HepG2 (cell line): ENCODE results near the gene ZMIZ1. TPM values are rescaled to one million over a fixed set of nuclear protein-coding genes. Genes with fewer than 3 reads are reported as not detected.

Source experiments
- ATAC-seq: fragments of 200-7000 bp; cut with Tn5 transposase; 3 replicates; pipeline ENCODE4 v1.9.1; 2020; ENCODE audit warnings: mild to moderate bottlenecking, moderate library complexity
- BruUV-seq: library from RNA; stranded (reverse); fragments of 400-500 nt; replicated peaks from 2 replicates; lab custom pipeline; 2021; lab: Mats Ljungman, UMichigan
- CTCF ChIA-PET: fragments of 300-600 bp; formaldehyde crosslinking; extraction: SDS; loops from one replicate; lab custom pipeline; 2021; ENCODE audit warnings: low total read pairs, inconsistent platforms, low intra/inter-chr PET ratio; lab: Yijun Ruan, JAX
- POLR2A ChIA-PET: fragments of 350-600 bp; sonication (Branson Sonifier 250); formaldehyde crosslinking; loops from one replicate; lab custom pipeline; 2020; ENCODE audit warnings: antibody characterized with exemption, inconsistent platforms; lab: Yijun Ruan, JAX
- DNase-seq: peaks from one replicate; pipeline ENCODE4 v3.0.0-alpha.2; 2015; ENCODE audit warnings: low spot score
- FAIRE-seq: peaks from 3 replicates; lab custom pipeline; 2011; peaks lifted over from hg19 to GRCh38; lab: Jason Lieb, UNC
- H2AFZ ChIP-seq: one replicate; pipeline ENCODE4 v1.6.1; 2011; ENCODE audit warnings: low read length, inconsistent platforms
- H3K27ac ChIP-seq: fragments of 300-600 bp; 3 replicates; pipeline ENCODE4 v1.8.0; 2011; ENCODE audit warnings: mixed run types, mild to moderate bottlenecking, mixed read lengths, low read length, inconsistent platforms; ENCODE audit not compliant: insufficient read depth; ENCODE audit errors: extremely low read length
- H3K27me3 ChIP-seq, 2 experiments: fragments of 200-600 bp in 1 of 2; 2 replicates in 1 of 2; 3 replicates in 1 of 2; pipeline versions ENCODE4 v1.6.0 to v1.8.0; 2011; ENCODE audit warnings: low read length in 2 of 2, mild to moderate bottlenecking in 2 of 2, moderate library complexity in 2 of 2, inconsistent platforms in 1 of 2; ENCODE audit not compliant: insufficient read depth in 2 of 2, control insufficient read depth in 1 of 2
- H3K36me3 ChIP-seq, 2 experiments: fragments of 200-600 bp in 1 of 2; replicated peaks in 1 of 2; 2 replicates in 1 of 2; 3 replicates in 1 of 2; pipeline versions ENCODE4 v1.5.1 to v1.8.0; 2011; ENCODE audit warnings: low read length in 2 of 2, inconsistent platforms in 1 of 2; ENCODE audit not compliant: insufficient read depth in 2 of 2, control insufficient read depth in 1 of 2
- H3K4me1 ChIP-seq: 2 replicates; pipeline ENCODE4 v1.5.1; 2012; ENCODE audit warnings: low read length, inconsistent platforms; ENCODE audit not compliant: insufficient read depth
- H3K4me2 ChIP-seq: 2 replicates; pipeline ENCODE4 v1.6.0; 2011; ENCODE audit warnings: low read depth, low read length, inconsistent platforms
- H3K4me3 ChIP-seq, 3 experiments: fragments of 200-600 bp in 1 of 3; sonication (generic), shearing (Covaris generic) in 1 of 3; replicated peaks in 1 of 3; 2 replicates each; pipeline ENCODE4 v1.5.1; 2011 to 2016; ENCODE audit warnings: low read length in 3 of 3, inconsistent platforms in 2 of 3, low read depth in 2 of 3, mild to moderate bottlenecking in 2 of 3, control low read depth in 1 of 3, mixed read lengths in 1 of 3; ENCODE audit not compliant: insufficient read depth in 1 of 3
- H3K79me2 ChIP-seq: one replicate; pipeline ENCODE4 v1.6.1; 2011; ENCODE audit warnings: low read length, inconsistent platforms; ENCODE audit not compliant: insufficient read depth
- H3K9ac ChIP-seq: 2 replicates; pipeline ENCODE4 v1.6.0; 2011; ENCODE audit warnings: mild to moderate bottlenecking, low read depth, low read length, inconsistent platforms; ENCODE audit not compliant: insufficient read depth
- H3K9me3 ChIP-seq: 2 replicates; pipeline ENCODE4 v1.5.1; 2012; ENCODE audit warnings: mild to moderate bottlenecking, low read length
- H4K20me1 ChIP-seq: 2 replicates; pipeline ENCODE4 v1.6.0; 2011; ENCODE audit warnings: inconsistent platforms, mild to moderate bottlenecking, low read length, moderate library complexity; ENCODE audit not compliant: insufficient read depth
- BORCS8-MEF2B ChIP-seq: sonication (generic); formaldehyde crosslinking; IDR thresholded peaks from 2 replicates; pipeline ENCODE4 v1.8.0; 2022; ENCODE audit warnings: mild to moderate bottlenecking, missing genetic modification reagents
- CREB1 ChIP-seq, 2 experiments: fragments of 450-650 bp in 1 of 2; IDR thresholded peaks; 2 replicates each; pipeline ENCODE4 v1.6.1; 2016 to 2017; ENCODE audit warnings: control low read depth in 1 of 2, mild to moderate bottlenecking in 1 of 2, missing compliant biosample characterization in 1 of 2, missing genetic modification characterization in 1 of 2
- EP300 ChIP-seq, 3 experiments: sonication (generic) in 1 of 3; formaldehyde crosslinking in 1 of 3; IDR thresholded peaks; 2 replicates each; pipeline versions ENCODE4 v1.5.1 to v1.6.1; 2011 to 2020; ENCODE audit warnings: low read depth in 2 of 3, low read length in 2 of 3, borderline replicate concordance in 1 of 3, improper control_type of control experiment in 1 of 3, mild to moderate bottlenecking in 1 of 3, missing genetic modification reagents in 1 of 3, moderate library complexity in 1 of 3
- GMEB1 ChIP-seq: sonication (generic); formaldehyde crosslinking; IDR thresholded peaks from 2 replicates; pipeline ENCODE4 v1.5.1; 2020; ENCODE audit warnings: missing genetic modification reagents, mild to moderate bottlenecking, borderline replicate concordance
- IKZF4 ChIP-seq: sonication (generic); formaldehyde crosslinking; IDR thresholded peaks from 2 replicates; pipeline ENCODE4 v1.5.1; 2020; ENCODE audit warnings: borderline replicate concordance, mild to moderate bottlenecking, low read depth, missing genetic modification reagents; ENCODE audit errors: not compliant biosample characterization
- KAT2B ChIP-seq: fragments of 150-350 bp; IDR thresholded peaks from 2 replicates; pipeline ENCODE4 v1.6.1; 2014; ENCODE audit warnings: low read depth, low read length, borderline replicate concordance
- KLF15 ChIP-seq: sonication (generic); formaldehyde crosslinking; IDR thresholded peaks from 2 replicates; pipeline ENCODE4 v1.8.1; 2023; ENCODE audit warnings: borderline replicate concordance, mild to moderate bottlenecking, inconsistent platforms, missing genetic modification reagents, mixed read lengths
- MAFK ChIP-seq, 2 experiments: IDR thresholded peaks in 1 of 2; conservative IDR thresholded peaks in 1 of 2; 2 replicates each; pipeline ENCODE4 v1.6.1; 2011; ENCODE audit warnings: improper control_type of control experiment in 2 of 2, low read length in 2 of 2
- MED1 ChIP-seq: sonication (generic); formaldehyde crosslinking; IDR thresholded peaks from 2 replicates; pipeline ENCODE4 v1.4.0; 2020; ENCODE audit warnings: missing genetic modification reagents
- NFIB ChIP-seq: sonication (generic); formaldehyde crosslinking; IDR thresholded peaks from 2 replicates; pipeline ENCODE4 v1.9.0; 2021; ENCODE audit warnings: missing genetic modification reagents, mild to moderate bottlenecking, borderline replicate concordance
- RBAK ChIP-seq: sonication (generic); formaldehyde crosslinking; IDR thresholded peaks from 2 replicates; pipeline ENCODE4 v1.5.1; 2020; ENCODE audit warnings: mild to moderate bottlenecking, missing genetic modification reagents
- SNRNP70 ChIP-seq: fragments of 200-400 bp; formaldehyde crosslinking; IDR thresholded peaks from 2 replicates; pipeline ENCODE4 v1.6.1; 2017; ENCODE audit warnings: mild to moderate bottlenecking, low read depth, low read length, moderate library complexity
- SRY ChIP-seq: sonication (generic); formaldehyde crosslinking; IDR thresholded peaks from 2 replicates; pipeline ENCODE4 v1.8.0; 2022; ENCODE audit warnings: mild to moderate bottlenecking, missing genetic modification reagents
- ZNF207 ChIP-seq: fragments of 450-650 bp; IDR thresholded peaks from 2 replicates; pipeline ENCODE4 v1.6.1; 2016; ENCODE audit warnings: antibody characterized with exemption, borderline replicate concordance
- ZNF644 ChIP-seq: IDR thresholded peaks from 2 replicates; pipeline ENCODE4 v1.6.1; 2016; ENCODE audit warnings: low read depth
- ZNF780A ChIP-seq: sonication (generic); formaldehyde crosslinking; IDR thresholded peaks from 2 replicates; pipeline ENCODE4 v1.8.0; 2022; ENCODE audit warnings: mild to moderate bottlenecking, missing genetic modification reagents, moderate library complexity
- WGBS: methylation state at CpG from one replicate; pipeline ENCODE4 v1.1.6; 2017; ENCODE audit warnings: low lambda C conversion rate; 5-methylcytosine and 5-hydroxymethylcytosine counted together
- in situ Hi-C: cut with HindIII; loops from 2 replicates; pipeline ENCODE4 v1.10.0; 2017; ENCODE audit warnings: low pct_unique_long_range_greater_than_20kb; ENCODE audit not compliant: extremely low pct_ligation_motif_present
- intact Hi-C: fragments of 100-400 bp; cut with micrococcal nuclease; formaldehyde crosslinking; loops from one replicate; pipeline ENCODE4 v1.10.0; 2022; ENCODE audit not compliant: unreplicated experiment
- polyA plus RNA-seq, 8 experiments: library from polyadenylated mRNA; depleted of rRNA in 3 of 8; stranded (reverse) in 7 of 8; unstranded in 1 of 8; fragments of >200 nt; fragmentation: Illumina TruSeq in 4 of 8; extraction: Trizol in 4 of 8; gene quantifications; 2 replicates each; pipeline versions ENCODE4 v1.2.1 to v1.2.3, GENCODE V29; 2011 to 2016; ENCODE audit warnings: low read depth in 4 of 8, missing spikeins in 1 of 8, mixed read lengths in 1 of 8; ENCODE audit not compliant: insufficient read depth in 1 of 8
- total RNA-seq, 5 experiments: library from RNA; depleted of rRNA; stranded (reverse); fragments of >200 nt; fragmentation: Illumina TruSeq; extraction: Trizol; gene quantifications; 2 replicates each; pipeline ENCODE4 v1.2.3, GENCODE V29; 2016; ENCODE audit warnings: low read depth in 1 of 5
- TF ChIP-seq, protein P1 (sequence below): sonication (generic); formaldehyde crosslinking; IDR thresholded peaks from 2 replicates; pipeline ENCODE4 v1.4.0; 2020; ENCODE audit warnings: low read depth, missing genetic modification reagents

Gene ZMIZ1
- total and polyA plus RNA-seq, 2 of the 13 experiments (the other 11 are each of a cell fraction or from before 2014, with no cell fraction given) = 5.3 to 10.2 TPM

DNA sequence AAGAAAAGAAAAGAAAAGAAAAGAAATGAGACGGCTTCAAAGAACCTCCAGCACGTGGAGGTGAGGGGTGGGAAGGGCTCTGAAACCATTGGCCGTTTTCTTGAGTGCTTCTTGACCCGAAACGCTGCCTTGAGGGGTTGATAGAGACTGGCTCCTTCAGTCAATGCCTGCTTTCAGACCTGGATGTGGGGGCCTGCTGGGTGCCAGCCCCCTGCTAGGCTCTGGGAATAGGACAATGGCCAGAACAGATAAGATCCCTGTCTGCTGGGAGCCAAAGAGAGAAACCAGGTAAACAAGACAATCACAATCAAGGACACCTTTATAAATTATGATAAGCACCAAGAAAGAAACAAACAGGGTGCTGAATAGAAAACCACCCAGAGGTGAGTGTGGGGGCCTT, 27.7 kb downstream of the ZMIZ1 start:
- ChIA-PET POLR2A (no interaction called here), CTCF (no interaction called here)
- Histone ChIP-seq H3K4me3 (no peak overlapping the region), H3K9ac (no peak overlapping the region), H3K27me3 (no peaks in the 10 kb centered on the region), H3K27ac (no peak overlapping the region), H2AFZ (no peak overlapping the region), H3K36me3 (peaks cover 4 to 9% of the 10 kb centered on the region in 2 experiments), H4K20me1 (peaks cover 88% of the 10 kb centered on the region), H3K79me2 (peaks cover 95% of the 10 kb centered on the region), H3K4me2 (no peak overlapping the region), H3K4me1 (peaks cover 100% of the 10 kb centered on the region), H3K9me3 (no peaks in the 10 kb centered on the region)
- WGBS = 94% methylated on average over 5 of the region's 5 CpGs
- ATAC-seq (no peak), DNase-seq (no peak), FAIRE-seq (no peak)
- no TSS peak for BruUV-seq
- in situ Hi-C loops = loop anchor here (25.0 kb wide), 1 partner anchor 91 kb away; no protein-coding TSS in a partner anchor
- intact Hi-C loops = no loop called here
- TF ChIP-seq GMEB1 (CRISPR knock-in tag) (no peak), KAT2B (no peak), MED1 (CRISPR knock-in tag) (no peak), EP300 (IDR thresholded peaks at IDR 0.05; ENCODE audit: low read depth in 2 of 2, low read length in 2 of 2) (no peak), EP300 (CRISPR knock-in tag; IDR thresholded peaks at IDR 0.05; ENCODE audit: borderline replicate concordance) (no peak), SRY (CRISPR knock-in tag) (no peak), IKZF4 (no peak), ZNF780A (CRISPR knock-in tag) (no peak), CREB1 (IDR thresholded peaks at IDR 0.05) (no peak), CREB1 (CRISPR knock-in tag; IDR thresholded peaks at IDR 0.05) (no peak), MAFK (conservative IDR thresholded peaks at IDR 0.05 in 1 of 2, IDR thresholded peaks at IDR 0.05 in 1 of 2; ENCODE audit: low read length in 2 of 2) (no peak), BORCS8-MEF2B (CRISPR knock-in tag) (no peak), RBAK (CRISPR knock-in tag) (no peak), NFIB (CRISPR knock-in tag) (no peak), ZNF207 (no peak), ZNF644 (CRISPR knock-in tag) (no peak), KLF15 (no peak), SNRNP70 (no peak)
- TF ChIP-seq, protein P1, sequence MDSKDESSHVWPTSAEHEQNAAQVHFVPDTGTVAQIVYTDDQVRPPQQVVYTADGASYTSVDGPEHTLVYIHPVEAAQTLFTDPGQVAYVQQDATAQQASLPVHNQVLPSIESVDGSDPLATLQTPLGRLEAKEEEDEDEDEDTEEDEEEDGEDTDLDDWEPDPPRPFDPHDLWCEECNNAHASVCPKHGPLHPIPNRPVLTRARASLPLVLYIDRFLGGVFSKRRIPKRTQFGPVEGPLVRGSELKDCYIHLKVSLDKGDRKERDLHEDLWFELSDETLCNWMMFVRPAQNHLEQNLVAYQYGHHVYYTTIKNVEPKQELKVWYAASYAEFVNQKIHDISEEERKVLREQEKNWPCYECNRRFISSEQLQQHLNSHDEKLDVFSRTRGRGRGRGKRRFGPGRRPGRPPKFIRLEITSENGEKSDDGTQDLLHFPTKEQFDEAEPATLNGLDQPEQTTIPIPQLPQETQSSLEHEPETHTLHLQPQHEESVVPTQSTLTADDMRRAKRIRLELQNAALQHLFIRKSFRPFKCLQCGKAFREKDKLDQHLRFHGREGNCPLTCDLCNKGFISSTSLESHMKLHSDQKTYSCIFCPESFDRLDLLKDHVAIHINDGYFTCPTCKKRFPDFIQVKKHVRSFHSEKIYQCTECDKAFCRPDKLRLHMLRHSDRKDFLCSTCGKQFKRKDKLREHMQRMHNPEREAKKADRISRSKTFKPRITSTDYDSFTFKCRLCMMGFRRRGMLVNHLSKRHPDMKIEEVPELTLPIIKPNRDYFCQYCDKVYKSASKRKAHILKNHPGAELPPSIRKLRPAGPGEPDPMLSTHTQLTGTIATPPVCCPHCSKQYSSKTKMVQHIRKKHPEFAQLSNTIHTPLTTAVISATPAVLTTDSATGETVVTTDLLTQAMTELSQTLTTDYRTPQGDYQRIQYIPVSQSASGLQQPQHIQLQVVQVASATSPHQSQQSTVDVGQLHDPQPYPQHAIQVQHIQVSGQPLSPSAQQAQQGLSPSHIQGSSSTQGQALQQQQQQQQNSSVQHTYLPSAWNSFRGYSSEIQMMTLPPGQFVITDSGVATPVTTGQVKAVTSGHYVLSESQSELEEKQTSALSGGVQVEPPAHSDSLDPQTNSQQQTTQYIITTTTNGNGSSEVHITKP (CRISPR knock-in tag) = no peak
